H7 (cell line): ENCODE data around the gene LMX1B. TPM values are rescaled to one million over a fixed set of nuclear protein-coding genes. Genes with fewer than 3 reads are reported as not detected.

Experiments used
- DNase-seq: peaks from one replicate; pipeline ENCODE4 v3.0.0; 2012
- H3K27me3 ChIP-seq: 2 replicates; pipeline ENCODE4 v1.6.0; 2011; ENCODE audit warnings: mild to moderate bottlenecking, low read length; ENCODE audit not compliant: control insufficient read depth, insufficient read depth
- H3K36me3 ChIP-seq: replicated peaks from 2 replicates; pipeline ENCODE4 v1.5.1; 2011; ENCODE audit warnings: low read length; ENCODE audit not compliant: control insufficient read depth, insufficient read depth
- H3K4me3 ChIP-seq: 2 replicates; pipeline ENCODE4 v1.5.1; 2011; ENCODE audit warnings: low read depth, mild to moderate bottlenecking, control low read depth, low read length, moderate library complexity; ENCODE audit not compliant: insufficient read depth
- total RNA-seq: library from RNA; depleted of rRNA; stranded (reverse); fragments of >200 nt; shearing (Covaris generic); gene quantifications from 2 replicates; pipeline ENCODE4 v1.2.3, GENCODE V29; 2014

LMX1B gene
- total RNA-seq, 1 experiment from 2014 or later = 16.7 TPM

DNA sequence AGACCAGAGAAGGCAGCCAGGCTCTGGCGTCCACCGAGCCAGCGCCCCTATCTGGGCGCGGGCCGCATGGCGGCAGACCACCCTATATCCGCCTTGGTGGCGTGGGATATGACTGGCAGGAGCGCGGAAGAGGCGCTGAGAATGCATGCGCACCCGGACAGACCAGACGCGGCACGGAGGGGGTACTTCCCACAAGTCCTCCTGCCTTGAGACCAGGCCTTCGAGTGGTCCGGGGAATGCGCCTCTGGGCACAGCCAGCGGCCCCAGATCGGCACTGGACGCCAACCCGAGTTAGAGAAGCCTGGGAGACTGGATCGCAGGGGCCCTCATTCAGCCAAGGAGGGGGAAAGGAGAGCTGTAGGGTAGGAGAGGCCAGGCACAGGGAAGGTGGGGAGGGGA lies 2.5 kb upstream of the LMX1B start:
- peak; percentile 77 for DNase-seq
- peak overlapping the region; percentile 14 for H3K4me3 ChIP-seq
- H3K27me3 ChIP-seq = peaks cover 75% of the 10 kb centered on the region
- no peaks in the 10 kb centered on the region for H3K36me3 ChIP-seq

DNA sequence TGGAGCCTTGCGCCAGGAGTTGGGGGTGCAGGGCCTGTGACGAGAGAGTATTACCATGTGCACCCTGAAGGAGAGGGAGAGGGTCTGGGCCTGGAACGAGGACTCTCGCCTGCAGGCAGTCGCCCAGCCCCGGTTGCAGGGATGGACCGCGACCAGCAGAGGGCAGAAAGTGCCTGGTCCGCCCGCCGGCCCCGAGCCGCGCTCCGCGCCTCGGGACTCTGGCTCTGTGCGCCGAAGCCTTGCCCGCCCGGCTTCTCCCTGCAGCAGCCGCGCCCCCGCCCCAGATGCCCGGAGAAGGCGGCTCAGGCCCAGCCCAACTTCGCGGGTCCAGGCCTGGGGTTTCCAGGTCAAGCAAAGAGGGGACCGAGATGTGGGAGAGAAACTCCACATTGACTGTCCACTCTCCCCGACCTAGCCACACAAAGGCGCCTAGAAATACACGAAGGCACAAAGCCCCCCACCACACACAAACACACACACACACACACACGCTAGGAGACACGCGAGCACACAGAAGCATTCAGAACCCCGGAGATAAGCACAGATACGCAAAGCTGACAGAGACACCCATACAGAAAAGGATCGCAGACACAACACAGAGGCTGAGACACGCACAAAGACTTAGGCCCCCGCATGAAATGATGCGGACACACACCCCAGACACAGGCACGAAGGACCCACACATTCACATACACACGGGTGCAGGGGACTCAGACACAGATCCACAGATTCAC lies 2.0 kb upstream of the LMX1B start:
- Histone ChIP-seq H3K4me3 (peak overlapping the region; percentile 28), H3K27me3 (peaks cover 80% of the 10 kb centered on the region), H3K36me3 (no peaks in the 10 kb centered on the region)
- peak; percentile 97 for DNase-seq

DNA sequence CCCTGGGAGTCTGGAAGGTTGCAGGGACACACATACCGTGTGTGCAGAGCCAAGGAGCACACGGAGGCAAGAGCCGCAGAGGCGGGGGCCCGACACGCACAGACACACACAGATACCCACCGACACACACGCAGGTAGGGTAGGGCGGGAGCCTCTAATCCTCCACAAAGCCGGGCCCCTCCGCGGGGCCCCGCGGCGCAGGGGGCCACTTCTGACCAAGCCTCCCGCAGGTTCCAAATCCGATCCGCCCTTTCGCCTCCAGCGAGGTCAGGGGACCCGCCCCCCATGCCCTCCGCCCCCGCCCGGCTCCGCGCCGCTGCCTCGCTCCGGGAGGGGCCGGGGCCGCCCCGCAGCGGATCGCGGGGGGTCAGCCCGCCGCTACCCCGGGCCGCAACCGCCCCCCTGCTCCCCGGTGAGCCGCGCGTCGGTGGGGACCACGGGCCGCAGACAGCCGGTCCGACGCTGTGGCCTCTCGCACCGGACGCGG lies 1.4 kb upstream of the LMX1B start:
- H3K27me3 ChIP-seq = peaks cover 84% of the 10 kb centered on the region
- H3K4me3 ChIP-seq = peak overlapping the region; percentile 43
- H3K36me3 ChIP-seq = no peaks in the 10 kb centered on the region
- peak; percentile 86 for DNase-seq

DNA sequence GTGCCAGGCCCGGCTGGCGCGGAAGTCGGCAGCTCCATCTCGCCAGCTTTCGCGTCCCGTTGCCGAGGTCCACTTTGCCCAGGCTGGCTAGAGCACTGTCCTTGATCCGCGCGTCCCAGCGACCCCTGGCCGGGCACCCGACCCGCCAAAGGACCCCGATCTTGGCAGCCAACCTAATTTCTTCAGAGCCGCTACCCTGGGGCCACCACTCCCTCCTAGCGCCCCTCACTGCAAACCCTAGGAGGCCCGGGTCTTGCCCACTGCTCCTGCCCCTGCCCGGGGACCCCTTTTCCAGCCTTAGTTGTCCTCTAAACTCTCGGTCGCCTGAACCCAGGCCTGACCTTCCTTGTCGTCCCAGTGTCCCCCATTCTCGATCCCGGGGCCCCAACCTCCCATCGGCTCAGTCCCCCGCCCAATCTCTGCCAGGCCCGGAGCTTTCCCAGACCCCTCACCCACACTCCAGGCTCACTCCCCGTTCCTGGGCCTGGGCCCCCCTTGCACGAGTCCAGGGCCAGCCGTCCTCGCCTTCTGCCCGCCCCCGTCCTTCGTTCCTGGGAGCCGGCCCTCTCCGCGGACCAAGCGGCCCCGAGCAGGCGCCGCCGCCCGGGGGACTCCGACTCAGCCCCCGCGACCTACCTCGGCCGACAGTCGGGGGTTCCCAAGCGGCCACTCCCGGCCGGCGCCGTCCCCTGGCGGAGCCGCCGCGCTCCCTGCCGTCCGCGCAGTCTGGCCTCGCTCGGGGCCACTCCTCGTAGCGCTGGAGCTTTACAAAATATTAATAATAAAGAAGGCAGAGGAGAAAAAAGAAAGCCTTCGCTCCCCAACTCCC lies 701 bp upstream of the LMX1B start:
- peak; percentile 87 for DNase-seq
- Histone ChIP-seq H3K27me3 (peaks cover 90% of the 10 kb centered on the region), H3K36me3 (no peaks in the 10 kb centered on the region), H3K4me3 (peak overlapping the region; percentile 43)

DNA sequence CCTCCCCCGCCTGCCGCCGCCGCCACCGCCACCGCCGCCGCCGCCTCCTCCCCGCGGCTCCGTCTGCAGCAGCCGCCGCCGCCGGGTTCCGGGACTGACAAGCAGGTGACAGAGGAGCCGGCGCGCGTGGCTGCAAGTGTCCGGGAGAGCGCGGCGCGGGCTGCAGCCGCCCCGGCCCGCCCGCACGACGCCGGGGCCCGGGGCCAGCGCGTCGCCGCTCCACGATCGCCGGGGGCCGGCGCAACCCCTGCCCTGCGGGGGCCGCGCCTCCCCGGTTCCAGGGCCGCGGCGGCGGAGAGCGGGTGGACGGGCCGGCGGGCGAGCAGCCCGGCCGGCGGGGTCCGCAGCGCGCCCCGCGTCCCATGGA lies 343 bp downstream of the LMX1B start:
- H3K36me3 ChIP-seq = no peaks in the 10 kb centered on the region
- H3K4me3 ChIP-seq = peak overlapping the region; percentile 37
- H3K27me3 ChIP-seq = peaks cover 92% of the 10 kb centered on the region
- peak; percentile 74 for DNase-seq

DNA sequence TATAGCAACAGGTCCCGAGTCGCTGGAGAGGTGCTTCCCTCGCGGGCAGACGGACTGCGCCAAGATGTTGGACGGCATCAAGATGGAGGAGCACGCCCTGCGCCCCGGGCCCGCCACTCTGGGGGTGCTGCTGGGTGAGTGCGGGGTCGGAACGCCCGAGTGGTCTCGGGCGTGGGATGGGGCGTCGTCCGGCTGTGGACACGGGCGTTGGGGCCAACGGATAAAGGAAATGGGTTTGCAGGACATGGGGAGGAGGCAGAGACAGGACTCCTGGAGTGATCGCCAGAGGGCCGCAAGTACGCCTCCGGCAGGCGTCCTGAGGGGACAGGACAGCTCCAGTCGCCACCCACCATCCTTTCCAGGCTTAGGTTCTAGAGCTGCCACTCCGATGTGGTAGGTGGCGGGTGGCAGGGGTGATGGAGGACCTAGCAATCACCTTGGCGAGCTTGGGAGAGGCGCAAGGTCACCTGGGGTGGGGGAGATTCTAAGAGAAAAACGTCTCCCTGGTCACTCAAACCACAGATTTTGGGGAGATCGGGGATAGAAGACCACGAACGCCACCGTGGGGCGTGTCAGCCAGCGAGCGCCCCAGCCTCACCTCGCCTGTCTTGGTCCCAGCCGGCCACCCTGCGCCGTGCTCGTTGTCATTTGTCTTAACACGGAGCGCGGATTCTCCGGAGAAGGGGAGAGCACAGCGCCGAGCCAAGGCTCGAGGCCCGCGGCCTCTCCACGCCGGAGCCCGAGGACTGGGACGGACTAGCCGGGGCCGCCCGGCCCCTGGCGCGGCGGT lies 922 bp downstream of the LMX1B start:
- H3K36me3 ChIP-seq = no peaks in the 10 kb centered on the region
- H3K27me3 ChIP-seq = peaks cover 92% of the 10 kb centered on the region
- peak; percentile 79 for DNase-seq
- H3K4me3 ChIP-seq = peak overlapping the region; percentile 37

DNA sequence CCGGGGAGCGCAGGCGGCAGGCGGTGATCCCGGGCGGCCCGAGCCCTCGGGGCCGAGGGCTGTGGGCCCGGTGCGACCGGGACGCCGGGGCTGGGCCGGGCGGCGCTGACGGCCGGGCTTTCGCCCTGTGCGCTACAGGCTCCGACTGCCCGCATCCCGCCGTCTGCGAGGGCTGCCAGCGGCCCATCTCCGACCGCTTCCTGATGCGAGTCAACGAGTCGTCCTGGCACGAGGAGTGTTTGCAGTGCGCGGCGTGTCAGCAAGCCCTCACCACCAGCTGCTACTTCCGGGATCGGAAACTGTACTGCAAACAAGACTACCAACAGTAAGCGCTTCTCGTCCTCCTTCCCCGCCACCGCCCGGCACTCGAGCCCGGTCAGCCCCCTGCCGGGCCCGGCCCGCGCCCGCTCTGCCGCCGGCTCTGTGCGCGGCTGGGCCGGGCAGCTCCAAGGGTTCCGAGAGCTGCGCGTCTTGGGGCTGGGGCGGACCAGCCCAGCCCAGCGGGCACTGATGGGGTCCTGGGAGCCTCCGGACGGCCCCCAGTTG lies 1.6 kb downstream of the LMX1B start:
- DNase-seq = peak; percentile 86
- Histone ChIP-seq H3K27me3 (peaks cover 92% of the 10 kb centered on the region), H3K4me3 (peak overlapping the region; percentile 37; the same call in 1 of the 2 replicates), H3K36me3 (no peaks in the 10 kb centered on the region)

DNA sequence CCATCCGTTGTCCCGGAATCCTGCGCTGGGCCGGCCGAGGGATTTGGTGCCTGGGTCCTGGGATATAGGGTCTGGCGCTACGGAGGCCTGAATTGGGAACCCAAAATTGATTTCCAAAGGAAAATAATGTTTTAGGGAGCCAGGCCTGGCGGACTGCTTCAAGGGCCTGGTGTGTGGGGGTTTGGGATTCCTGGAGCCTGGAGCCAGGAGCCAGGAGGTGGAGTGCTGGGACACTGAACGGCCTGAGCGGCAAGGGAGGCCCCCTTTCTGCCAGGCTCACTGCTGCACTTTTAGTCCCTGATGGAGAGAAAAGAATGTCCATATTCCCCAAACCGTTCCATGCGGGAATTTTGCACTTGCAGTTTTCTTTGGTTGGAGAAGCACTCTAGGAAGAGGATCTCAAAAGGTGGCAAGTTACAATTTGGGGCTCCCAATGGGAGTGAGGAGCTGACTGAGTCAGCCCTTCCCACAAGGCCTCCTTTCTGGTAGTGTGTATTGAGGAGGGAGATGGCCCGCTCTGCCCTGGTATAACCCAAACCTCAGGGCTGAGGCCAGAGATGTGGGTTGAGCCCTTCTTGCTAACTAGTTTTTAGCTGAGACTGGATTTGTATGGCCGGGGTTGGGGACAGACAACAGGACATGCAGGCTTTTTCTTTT lies 2.2 kb downstream of the LMX1B start:
- Histone ChIP-seq H3K36me3 (no peaks in the 10 kb centered on the region), H3K4me3 (peak overlapping the region; percentile 37; the same call in 1 of the 2 replicates), H3K27me3 (peaks cover 92% of the 10 kb centered on the region)
- peak; percentile 81 for DNase-seq

DNA sequence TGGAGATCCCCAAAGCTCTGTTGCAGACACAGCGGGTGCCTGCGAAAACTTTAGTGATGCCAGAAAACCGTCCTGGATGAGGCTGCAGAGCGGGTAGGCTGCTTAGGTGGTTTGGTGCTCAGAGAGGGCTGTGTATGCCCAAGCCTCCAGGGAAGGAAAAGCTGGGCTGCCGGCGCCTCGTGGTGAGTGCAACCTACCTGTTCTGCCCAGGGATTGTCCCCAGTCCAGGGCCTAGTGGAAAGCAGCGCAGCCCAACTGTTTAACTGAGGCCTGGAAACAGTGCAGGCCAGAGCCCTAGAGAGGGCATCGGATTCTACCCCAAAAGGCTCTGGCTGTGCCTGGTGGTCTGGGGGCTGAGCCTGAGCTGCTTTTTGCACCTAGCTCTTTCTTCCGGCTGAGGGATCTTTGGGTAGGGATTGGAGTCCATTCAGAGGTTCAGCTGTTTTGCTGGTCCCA lies 2.8 kb downstream of the LMX1B start:
- no peaks in the 10 kb centered on the region for H3K36me3 ChIP-seq
- peaks cover 92% of the 10 kb centered on the region for H3K27me3 ChIP-seq
- H3K4me3 ChIP-seq = no peak overlapping the region
- peak; percentile 64 for DNase-seq

DNA sequence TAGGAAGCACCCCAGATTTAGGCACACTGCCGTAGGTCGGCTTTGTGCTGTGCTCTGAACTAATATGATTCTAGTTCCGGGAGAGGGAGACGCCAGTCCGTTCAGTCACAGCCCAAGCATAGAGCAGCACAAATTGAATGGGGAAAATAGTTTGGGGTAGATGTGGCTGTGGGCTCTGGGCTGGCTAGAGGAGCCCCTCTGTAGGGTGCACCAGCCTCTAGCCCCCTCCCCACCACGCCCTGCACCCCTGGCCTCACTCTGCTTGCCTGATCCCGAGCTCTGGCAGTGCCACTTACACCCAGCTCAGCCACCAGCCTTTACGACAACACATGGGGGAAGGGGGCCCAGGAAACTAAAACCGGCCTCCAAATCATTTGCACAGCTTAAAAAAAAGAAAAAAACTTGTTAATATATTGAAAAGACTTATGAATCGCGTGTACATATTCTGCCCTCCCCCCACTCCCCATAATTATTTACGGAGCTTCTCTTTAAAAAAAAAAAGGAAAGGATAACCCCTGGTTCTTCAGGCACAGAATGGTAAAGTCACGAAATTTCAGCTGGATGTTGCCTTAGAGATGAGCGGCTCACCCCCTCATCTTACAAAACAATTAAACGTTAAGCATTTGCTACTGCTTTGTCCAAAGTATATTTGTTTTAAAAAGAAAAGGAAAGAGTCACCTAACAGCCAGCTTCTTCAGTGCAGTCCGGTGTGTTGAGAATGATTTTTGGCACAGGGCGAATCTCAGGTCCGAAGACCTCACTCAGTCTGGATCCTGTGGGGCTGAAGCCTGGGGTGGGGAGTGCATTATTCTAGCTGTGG lies 3.5 kb downstream of the LMX1B start:
- Histone ChIP-seq H3K36me3 (no peaks in the 10 kb centered on the region), H3K27me3 (peaks cover 92% of the 10 kb centered on the region), H3K4me3 (no peak overlapping the region)
- DNase-seq = peak; percentile 44

DNA sequence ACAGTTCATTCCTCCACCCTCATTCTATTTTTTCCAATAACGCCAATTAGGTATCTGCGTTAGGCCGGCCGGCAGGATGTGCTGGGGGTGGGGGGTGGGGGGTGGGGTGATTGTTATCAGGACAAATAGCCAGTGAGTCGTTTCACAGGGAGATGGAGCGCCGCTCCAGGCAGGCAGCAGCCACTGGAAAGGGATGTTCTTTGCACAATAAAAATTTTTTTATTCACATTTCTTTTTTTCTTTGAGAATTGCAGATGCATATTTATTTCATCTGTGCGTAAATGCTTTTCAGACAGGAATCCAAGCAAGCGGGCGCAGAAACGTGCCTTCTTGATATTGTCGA lies 4.1 kb downstream of the LMX1B start:
- H3K27me3 ChIP-seq = peaks cover 93% of the 10 kb centered on the region
- no peak overlapping the region for H3K4me3 ChIP-seq
- peak; percentile 69 for DNase-seq
- no peaks in the 10 kb centered on the region for H3K36me3 ChIP-seq

DNA sequence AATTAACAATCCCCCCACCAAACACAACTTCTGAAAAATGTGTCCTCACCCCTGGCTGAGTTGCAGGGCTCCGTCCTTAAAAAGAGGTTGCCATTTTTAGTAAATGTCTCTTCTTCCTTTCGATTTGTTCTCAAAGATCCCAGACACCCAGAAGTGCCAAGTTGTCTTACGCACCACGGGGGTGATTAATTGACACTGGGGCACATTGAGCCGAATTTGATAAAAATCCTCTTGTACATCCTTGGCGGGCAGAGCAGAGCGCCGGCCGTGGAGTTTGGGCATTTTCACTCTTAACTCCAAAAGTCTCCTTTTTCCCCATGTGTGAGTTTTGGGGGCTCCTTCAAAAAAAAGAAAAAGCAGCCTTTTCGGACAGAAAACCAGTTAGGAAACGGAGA lies 4.5 kb downstream of the LMX1B start:
- peaks cover 93% of the 10 kb centered on the region for H3K27me3 ChIP-seq
- peak overlapping the region; percentile 25 for H3K4me3 ChIP-seq
- no peaks in the 10 kb centered on the region for H3K36me3 ChIP-seq
- DNase-seq = peak; percentile 33
